ENCODE measurements around the gene MPRIP. TPM values are rescaled to one million over a fixed set of nuclear protein-coding genes. Genes with fewer than 3 reads are reported as not detected.

Gene MPRIP
- total and polyA plus RNA-seq, 2 of the 13 experiments (the other 11 are each of a cell fraction or from before 2014, with no cell fraction given) = 50.2 to 52.4 TPM

GRCh38 chr17:17020821-17021193 lies 21.4 kb upstream of the MPRIP start:
- ChIA-PET POLR2A (interaction anchor here (1.0 to 1.3 kb wide), 2 partner anchors 8 to 11 kb away, joined by 3 to 12 read pairs; no protein-coding TSS in a partner anchor), CTCF (ENCODE audit: low intra/inter-chr PET ratio, low total read pairs) (no interaction called here)
- peaks cover 54% of the 10 kb centered on the region for H3K4me1 ChIP-seq (ENCODE audit: insufficient read depth, low read length)
- FAIRE-seq (no peak), DNase-seq (ENCODE audit: low spot score) (no peak), ATAC-seq (no peak)
- in situ Hi-C loops (cut with HindIII; ENCODE audit: extremely low pct_ligation_motif_present, low pct_unique_long_range_greater_than_20kb) = no loop called here
- H3K4me2 ChIP-seq (ENCODE audit: low read depth, low read length) = peak overlapping the region; percentile 75
- H3K9me3 ChIP-seq (ENCODE audit: low read length) = no peaks in the 10 kb centered on the region
- no peaks in the 10 kb centered on the region for H4K20me1 ChIP-seq (ENCODE audit: insufficient read depth, low read length)
- peaks cover 0 to 1% of the 10 kb centered on the region in 2 experiments; a peak in 3 of 5 replicates for H3K27me3 ChIP-seq (ENCODE audit: control insufficient read depth in 1 of 2, insufficient read depth in 2 of 2, low read length in 2 of 2)
- H3K79me2 ChIP-seq (ENCODE audit: insufficient read depth, low read length) = no peaks in the 10 kb centered on the region
- no peak for TF ChIP-seq IRF1 (CRISPR knock-in tag; IDR thresholded peaks at IDR 0.05; ENCODE audit: low read depth)
- TF ChIP-seq ARID4A (CRISPR knock-in tag; IDR thresholded peaks at IDR 0.05; ENCODE audit: borderline replicate concordance) = 0 out of 2 replicates have a peak, but pooled peaks have one; percentile 3
- H3K27ac ChIP-seq (ENCODE audit: extremely low read length, insufficient read depth, low read length) = no peak overlapping the region
- H3K9ac ChIP-seq (ENCODE audit: insufficient read depth, low read depth, low read length) = no peak overlapping the region
- H3K4me3 ChIP-seq (replicated peaks in 1 of 3; ENCODE audit: insufficient read depth in 1 of 3, low read depth in 2 of 3, low read length in 3 of 3) = peak overlapping the region in 1 of 3 experiments; percentile 46; a peak in 1 of 6 replicates
- no TSS peak for BruUV-seq (replicated peaks)
- no peak overlapping the region for H2AFZ ChIP-seq (ENCODE audit: low read length)
- H3K36me3 ChIP-seq (replicated peaks in 1 of 2; ENCODE audit: control insufficient read depth in 1 of 2, insufficient read depth in 2 of 2, low read length in 2 of 2) = no peaks in the 10 kb centered on the region
- 78% methylated on average over 8 of the region's 8 CpGs for WGBS (ENCODE audit: low lambda C conversion rate)
- intact Hi-C loops (cut with micrococcal nuclease; ENCODE audit: unreplicated experiment) = no loop called here
